Subcutaneous abdominal adipose tissue (tissue), 5 donors: ENCODE measurements around the gene SEMA5B.

Experiments
- H3K27ac ChIP-seq: one replicate; pipeline ENCODE4 v1.7.0; 2013; ENCODE audit warnings: low read depth, mild to moderate bottlenecking, inconsistent platforms, low read length, moderate library complexity
- H3K27me3 ChIP-seq, 5 donors: one replicate each; pipeline ENCODE4 v1.7.0; 2013; ENCODE audit warnings: low read length in 5 of 5, inconsistent platforms in 1 of 5; ENCODE audit not compliant: control insufficient read depth in 5 of 5, insufficient read depth in 4 of 5
- H3K36me3 ChIP-seq, 5 donors: one replicate each; pipeline ENCODE4 v1.7.0; 2013; ENCODE audit warnings: low read length in 5 of 5; ENCODE audit not compliant: control insufficient read depth in 5 of 5, insufficient read depth in 5 of 5
- H3K4me1 ChIP-seq, 5 donors: one replicate each; pipeline ENCODE4 v1.7.0; 2013; ENCODE audit warnings: low read length in 5 of 5, mild to moderate bottlenecking in 3 of 5, moderate library complexity in 1 of 5; ENCODE audit not compliant: control insufficient read depth in 5 of 5, insufficient read depth in 5 of 5
- H3K4me3 ChIP-seq, 5 donors: one replicate each; pipeline ENCODE4 v1.7.0; 2013; ENCODE audit warnings: low read length in 5 of 5, low read depth in 1 of 5
- H3K9ac ChIP-seq, 5 donors: one replicate each; pipeline ENCODE4 v1.7.0; 2013; ENCODE audit warnings: low read length in 5 of 5, mild to moderate bottlenecking in 4 of 5, moderate library complexity in 3 of 5
- H3K9me3 ChIP-seq, 5 donors: one replicate each; pipeline ENCODE4 v1.7.0; 2013; ENCODE audit warnings: low read length in 5 of 5; ENCODE audit not compliant: control insufficient read depth in 5 of 5
- donor health status: healthy.
- donor health status: healthy.
- donor health status: healthy.
- donor health status: healthy.
- donor health status: healthy.

SEMA5B gene

GRCh38 chr3:122967765-122968164 lies 59.8 kb downstream of the SEMA5B start:
- no peak overlapping the region for H3K9ac ChIP-seq
- no peaks in the 10 kb centered on the region for H3K36me3 ChIP-seq
- H3K9me3 ChIP-seq = no peaks in the 10 kb centered on the region
- H3K27me3 ChIP-seq = peaks cover 0 to 10% (median 6%) of the 10 kb centered on the region in 5 donors
- no peak overlapping the region for H3K4me3 ChIP-seq
- H3K4me1 ChIP-seq = peaks cover 0 to 11% (median 0%) of the 10 kb centered on the region in 5 donors
- no peak overlapping the region for H3K27ac ChIP-seq

- H3K9me3 ChIP-seq = no peaks in the 10 kb centered on the region
- peaks cover 0 to 11% (median 0%) of the 10 kb centered on the region in 5 donors for H3K4me1 ChIP-seq
- H3K27ac ChIP-seq = no peak overlapping the region
- H3K36me3 ChIP-seq = no peaks in the 10 kb centered on the region
- no peak overlapping the region for H3K9ac ChIP-seq
- no peak overlapping the region for H3K4me3 ChIP-seq
- H3K27me3 ChIP-seq = peaks cover 0 to 10% (median 6%) of the 10 kb centered on the region in 5 donors
Observed at GRCh38 chr3:122967356-122967755, 60.2 kb downstream of the SEMA5B start.

GRCh38 chr3:122966045-122966444 lies 61.5 kb downstream of the SEMA5B start:
- Histone ChIP-seq H3K36me3 (no peaks in the 10 kb centered on the region), H3K27ac (no peak overlapping the region), H3K27me3 (peaks cover 0 to 10% (median 6%) of the 10 kb centered on the region in 5 donors), H3K9me3 (no peaks in the 10 kb centered on the region), H3K4me1 (peaks cover 0 to 11% (median 0%) of the 10 kb centered on the region in 5 donors), H3K4me3 (no peak overlapping the region), H3K9ac (no peak overlapping the region)

GRCh38 chr3:122964811-122965210 lies 62.8 kb downstream of the SEMA5B start:
- no peak overlapping the region for H3K4me3 ChIP-seq
- H3K4me1 ChIP-seq = peaks cover 0 to 5% (median 0%) of the 10 kb centered on the region in 5 donors
- no peak overlapping the region for H3K9ac ChIP-seq
- no peaks in the 10 kb centered on the region for H3K36me3 ChIP-seq
- H3K27me3 ChIP-seq = peaks cover 0 to 6% (median 0%) of the 10 kb centered on the region in 5 donors
- H3K9me3 ChIP-seq = no peaks in the 10 kb centered on the region
- no peak overlapping the region for H3K27ac ChIP-seq

GRCh38 chr3:122962149-122962548 lies 65.4 kb downstream of the SEMA5B start:
- H3K9me3 ChIP-seq = no peaks in the 10 kb centered on the region
- H3K4me3 ChIP-seq = no peak overlapping the region
- peaks cover 4 to 15% (median 9%) of the 10 kb centered on the region in 5 donors for H3K4me1 ChIP-seq

GRCh38 chr3:122961146-122961545 lies 66.4 kb downstream of the SEMA5B start:
- Histone ChIP-seq H3K27ac (no peak overlapping the region), H3K9me3 (no peaks in the 10 kb centered on the region), H3K9ac (no peak overlapping the region), H3K4me1 (peaks cover 6 to 22% (median 18%) of the 10 kb centered on the region in 5 donors), H3K36me3 (no peaks in the 10 kb centered on the region), H3K4me3 (no peak overlapping the region), H3K27me3 (peaks cover 0 to 4% (median 0%) of the 10 kb centered on the region in 5 donors)

More at GRCh38 chr3:122962149-122962548, 65.4 kb downstream of the SEMA5B start:
- no peaks in the 10 kb centered on the region for H3K36me3 ChIP-seq
- no peak overlapping the region for H3K27ac ChIP-seq
- peaks cover 0 to 4% (median 0%) of the 10 kb centered on the region in 5 donors for H3K27me3 ChIP-seq
- no peak overlapping the region for H3K9ac ChIP-seq

- Histone ChIP-seq H3K27me3 (peaks cover 0 to 4% (median 0%) of the 10 kb centered on the region in 5 donors), H3K27ac (no peak overlapping the region), H3K36me3 (no peaks in the 10 kb centered on the region), H3K9ac (no peak overlapping the region), H3K4me3 (no peak overlapping the region), H3K4me1 (peaks cover 6 to 22% (median 18%) of the 10 kb centered on the region in 5 donors), H3K9me3 (no peaks in the 10 kb centered on the region)
Observed at GRCh38 chr3:122960652-122961051, 66.9 kb downstream of the SEMA5B start.

- Histone ChIP-seq H3K9me3 (no peaks in the 10 kb centered on the region), H3K4me1 (peaks cover 6 to 22% (median 18%) of the 10 kb centered on the region in 5 donors), H3K4me3 (no peak overlapping the region), H3K27me3 (peaks cover 0 to 4% (median 0%) of the 10 kb centered on the region in 5 donors), H3K36me3 (no peaks in the 10 kb centered on the region), H3K9ac (no peak overlapping the region), H3K27ac (no peak overlapping the region)
Observed at GRCh38 chr3:122959339-122959738, 68.2 kb downstream of the SEMA5B start.

- Histone ChIP-seq H3K36me3 (no peaks in the 10 kb centered on the region), H3K4me3 (no peak overlapping the region), H3K27me3 (peaks cover 0 to 4% (median 0%) of the 10 kb centered on the region in 5 donors), H3K4me1 (peaks cover 6 to 22% (median 18%) of the 10 kb centered on the region in 5 donors), H3K27ac (no peak overlapping the region), H3K9ac (no peak overlapping the region), H3K9me3 (no peaks in the 10 kb centered on the region)
Observed at GRCh38 chr3:122957707-122958689, 69.6 kb downstream of the SEMA5B start.
